NAMALWA (cell line): ENCODE measurements around the gene ATP11B.

Source experiments
- DNase-seq: peaks from one replicate; pipeline ENCODE4 v3.0.0-alpha.2; 2015; ENCODE audit warnings: low spot score

Gene ATP11B

GRCh38 chr3:182957226-182957625, 163.9 kb downstream of the ATP11B start:
- no peak for DNase-seq

GRCh38 chr3:182957676-182958266, 164.5 kb downstream of the ATP11B start:
- DNase-seq, result no peak

- DNase-seq, result no peak
Observed at GRCh38 chr3:182959474-182960350, 166.4 kb downstream of the ATP11B start.

- DNase-seq, result no peak
Observed at GRCh38 chr3:182962166-182962565, 168.9 kb downstream of the ATP11B start.

GRCh38 chr3:182964179-182964578, 170.9 kb downstream of the ATP11B start:
- DNase-seq, result no peak

GRCh38 chr3:182965861-182966366, 172.6 kb downstream of the ATP11B start:
- no peak for DNase-seq

GRCh38 chr3:182967218-182968204, 174.2 kb downstream of the ATP11B start:
- DNase-seq, result no peak

GRCh38 chr3:182969277-182969676, 176.0 kb downstream of the ATP11B start:
- no peak for DNase-seq

GRCh38 chr3:182969853-182970252, 176.5 kb downstream of the ATP11B start:
- no peak for DNase-seq

GRCh38 chr3:182970811-182971418, 177.6 kb downstream of the ATP11B start:
- no peak for DNase-seq
